GM12892 (cell line): ENCODE data around the gene DRC1.
A peak's percentile ranks its signal among the peaks of the same experiment; 100 is the strongest.

Experiments used
- DNase-seq: peaks from one replicate; pipeline ENCODE4 v3.0.0; 2011; ENCODE audit not compliant: insufficient read length
- FAIRE-seq: peaks from 2 replicates; lab custom pipeline; 2011; peaks lifted over from hg19 to GRCh38; lab: Jason Lieb, UNC
- POLR2A ChIP-seq: IDR thresholded peaks from 2 replicates; pipeline ENCODE4 v1.6.1; 2011; ENCODE audit warnings: low read depth, low read length, control low read depth
- POLR2AphosphoS5 ChIP-seq: IDR thresholded peaks from 2 replicates; pipeline ENCODE4 v1.6.1; 2011; ENCODE audit warnings: low read depth, low read length, control low read depth
- TAF1 ChIP-seq: IDR thresholded peaks from 2 replicates; pipeline ENCODE4 v1.6.1; 2011; ENCODE audit warnings: low read depth, mild to moderate bottlenecking, control low read depth, low read length, borderline replicate concordance

Gene DRC1

DNA sequence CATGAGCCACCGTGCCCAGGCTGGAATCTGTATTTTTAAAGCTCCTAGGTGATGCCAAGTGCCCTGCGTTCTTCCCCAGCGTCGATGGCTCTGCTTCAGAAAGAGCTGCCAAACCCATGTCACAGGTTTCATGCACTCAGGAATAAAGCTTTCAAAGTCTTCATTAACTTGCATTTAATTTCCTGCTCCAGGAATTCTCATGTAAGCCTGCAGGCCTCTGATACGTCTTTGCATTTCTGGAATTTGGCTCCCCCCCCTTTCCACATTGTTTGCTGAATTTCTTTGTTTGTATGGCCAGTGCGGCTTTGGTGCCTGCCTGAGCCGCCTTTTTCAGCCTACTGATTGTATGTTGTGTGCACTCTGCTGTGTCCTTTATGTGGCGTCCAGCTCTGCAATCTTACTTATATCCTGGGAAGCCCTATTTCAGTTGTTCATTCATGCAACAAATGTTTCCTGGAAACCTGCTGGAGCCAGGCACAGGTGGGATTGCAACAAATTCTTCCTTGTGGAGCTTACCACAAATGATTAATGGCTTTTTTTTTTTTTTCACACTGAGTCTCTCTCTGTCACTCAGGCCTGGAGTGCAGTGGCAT lies 94.1 kb downstream of the DRC1 start:
- TF ChIP-seq POLR2AphosphoS5 (no peak), TAF1 (no peak), POLR2A (no peak)
- FAIRE-seq = no peak
- DNase-seq = no peak

- FAIRE-seq (no peak), DNase-seq (no peak)
- TF ChIP-seq TAF1 = no peak
- TF ChIP-seq POLR2AphosphoS5 = no peak
- TF ChIP-seq POLR2A = no peak
These were observed 98.7 kb downstream of the DRC1 start for GRCh38 chr2:26500406-26500805.

GRCh38 chr2:26503231-26503880 lies 101.6 kb downstream of the DRC1 start:
- TF ChIP-seq TAF1 = no peak
- no peak for TF ChIP-seq POLR2A
- TF ChIP-seq POLR2AphosphoS5 = no peak
- FAIRE-seq = no peak
- peak; percentile 79 for DNase-seq

DNA sequence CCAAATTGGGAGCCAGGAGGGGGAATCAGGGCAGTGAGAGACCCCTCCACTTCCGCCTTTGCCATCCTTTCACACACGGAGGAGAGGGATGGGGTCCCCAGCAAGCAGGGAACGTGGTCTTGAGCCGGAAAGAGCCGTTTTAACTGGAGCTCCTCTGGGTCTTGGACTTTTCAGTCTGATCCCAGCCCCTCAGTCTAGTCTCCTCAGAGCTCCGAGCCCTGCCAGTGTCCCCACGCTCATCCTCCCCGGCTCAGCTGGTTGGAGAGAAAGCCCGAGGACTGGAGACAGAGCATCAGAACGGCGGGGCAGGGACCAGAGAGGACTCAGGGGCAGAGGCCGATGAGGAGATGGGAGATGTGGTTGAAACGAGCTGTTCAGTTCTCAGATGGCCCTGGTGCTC lies 102.3 kb downstream of the DRC1 start:
- no peak for DNase-seq
- FAIRE-seq = no peak
- TF ChIP-seq POLR2A (no peak), POLR2AphosphoS5 (no peak), TAF1 (no peak)

DNA sequence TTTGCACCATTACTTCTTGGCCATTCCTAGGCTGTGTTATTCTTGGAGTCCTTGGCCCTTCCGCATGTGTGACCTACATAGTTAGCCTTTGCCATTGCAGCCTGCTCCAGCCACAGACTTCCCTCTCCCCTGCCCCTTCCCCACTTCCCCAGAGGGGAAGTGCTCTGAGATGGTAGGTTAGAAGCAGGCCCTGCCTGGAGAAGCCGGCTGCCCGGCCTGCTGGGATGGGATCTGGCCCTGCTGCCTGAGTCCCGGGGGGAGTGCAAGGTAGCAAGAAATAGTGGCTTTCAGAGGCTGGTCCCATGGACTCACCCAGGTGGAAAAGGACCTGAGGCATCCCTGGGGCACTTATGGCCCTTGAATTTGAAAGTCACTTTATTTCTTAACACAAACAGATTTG lies 104.6 kb downstream of the DRC1 start:
- no peak for TF ChIP-seq TAF1
- TF ChIP-seq POLR2A = no peak
- TF ChIP-seq POLR2AphosphoS5 = no peak
- no peak for DNase-seq
- FAIRE-seq = no peak
